Esophagus squamous epithelium (tissue), 4 donors: ENCODE results near the gene DOCK2.

ENCODE experiments used
- CTCF ChIP-seq, 6 experiments: fragments of 450-650 bp in 4 of 6; fragments of 200-600 bp in 2 of 6; sonication (generic) in 2 of 6; IDR thresholded peaks; one replicate each; pipeline ENCODE4 v1.5.1; 2016 to 2019; ENCODE audit warnings: antibody characterized with exemption in 6 of 6, mild to moderate bottlenecking in 4 of 6, moderate library complexity in 4 of 6
- POLR2A ChIP-seq, 4 donors: fragments of 450-650 bp; IDR thresholded peaks; one replicate each; pipeline ENCODE4 v1.6.1; 2017; ENCODE audit warnings: antibody characterized with exemption in 4 of 4, mild to moderate bottlenecking in 4 of 4, moderate library complexity in 3 of 4

GRCh38 chr5:170109059-170110031 is 472.3 kb downstream of the DOCK2 start:
- no peak for TF ChIP-seq POLR2A (IDR thresholded peaks at IDR 0.05)
- no peak for TF ChIP-seq CTCF (IDR thresholded peaks at IDR 0.05)
